Loucy (cell line): ENCODE results near the gene ABHD17A.

Experiments
- H2AFZ ChIP-seq: fragments of 200-600 bp; sonication (generic); 2 replicates; pipeline ENCODE4 v1.6.0; 2016; ENCODE audit warnings: antibody characterized with exemption, mild to moderate bottlenecking, low read length, moderate library complexity
- H3F3A ChIP-seq: fragments of 200-600 bp; 2 replicates; pipeline ENCODE4 v1.6.0; 2016; ENCODE audit warnings: antibody characterized with exemption, low read depth, mild to moderate bottlenecking
- H3K27me3 ChIP-seq: fragments of 200-600 bp; sonication (generic); 2 replicates; pipeline ENCODE4 v1.6.1; 2014; ENCODE audit warnings: low read length, mild to moderate bottlenecking; ENCODE audit not compliant: insufficient read depth, poor library complexity, severe bottlenecking
- H3K36me3 ChIP-seq: fragments of 200-600 bp; sonication (generic); 2 replicates; pipeline ENCODE4 v1.6.1; 2016; ENCODE audit warnings: low read length; ENCODE audit not compliant: insufficient read depth
- H3K4me1 ChIP-seq: fragments of 200-600 bp; sonication (generic); 2 replicates; pipeline ENCODE4 v1.5.1; 2014; ENCODE audit warnings: low read length, mild to moderate bottlenecking; ENCODE audit not compliant: insufficient read depth, poor library complexity, severe bottlenecking
- H3K4me2 ChIP-seq: fragments of 200-600 bp; sonication (generic); 2 replicates; pipeline ENCODE4 v1.6.0; 2014; ENCODE audit warnings: antibody characterized with exemption, low read length, low read depth, mild to moderate bottlenecking; ENCODE audit not compliant: poor library complexity, severe bottlenecking
- H3K4me3 ChIP-seq: fragments of 200-600 bp; sonication (generic); 2 replicates; pipeline ENCODE4 v1.5.1; 2014; ENCODE audit warnings: low read length, mild to moderate bottlenecking, mixed read lengths; ENCODE audit not compliant: poor library complexity, severe bottlenecking
- H3K79me2 ChIP-seq: fragments of 200-600 bp; sonication (generic); 2 replicates; pipeline ENCODE4 v1.6.1; 2014; ENCODE audit warnings: low read length; ENCODE audit not compliant: insufficient read depth
- H3K9ac ChIP-seq: fragments of 200-600 bp; sonication (generic); 2 replicates; pipeline ENCODE4 v1.6.0; 2014; ENCODE audit warnings: mild to moderate bottlenecking, low read depth, low read length, moderate library complexity; ENCODE audit not compliant: poor library complexity, severe bottlenecking
- H3K9me2 ChIP-seq: fragments of 200-600 bp; sonication (generic); replicated peaks from 2 replicates; pipeline ENCODE4 v1.6.1; 2016; ENCODE audit warnings: low read depth, low read length, mixed read lengths
- H3K9me3 ChIP-seq: fragments of 200-600 bp; sonication (generic); 2 replicates; pipeline ENCODE4 v1.6.1; 2014; ENCODE audit warnings: mild to moderate bottlenecking, antibody characterized with exemption, low read length, low read depth; ENCODE audit not compliant: insufficient read depth
- H4K20me1 ChIP-seq: fragments of 200-600 bp; sonication (generic); 2 replicates; pipeline ENCODE4 v1.6.0; 2014; ENCODE audit warnings: antibody characterized with exemption, low read length, mild to moderate bottlenecking; ENCODE audit not compliant: insufficient read depth, poor library complexity, severe bottlenecking
- CTCF ChIP-seq: fragments of 200-600 bp; sonication (generic); conservative IDR thresholded peaks from 2 replicates; pipeline ENCODE4 v1.5.1; 2014; ENCODE audit warnings: mild to moderate bottlenecking, antibody characterized with exemption, low read length
- EZH2phosphoT487 ChIP-seq: fragments of 200-600 bp; IDR thresholded peaks from 2 replicates; pipeline ENCODE4 v1.6.1; 2018; ENCODE audit warnings: antibody characterized with exemption, mild to moderate bottlenecking, moderate library complexity, borderline replicate concordance

Gene ABHD17A

GRCh38 chr19:1917926-1918325 is 32.6 kb upstream of the ABHD17A start:
- H3K9ac ChIP-seq = no peak overlapping the region
- no peak overlapping the region for H2AFZ ChIP-seq
- no peaks in the 10 kb centered on the region for H3K4me1 ChIP-seq
- peaks cover 13% of the 10 kb centered on the region; the same call in 1 of the 2 replicates for H3K36me3 ChIP-seq
- H3K4me2 ChIP-seq = no peak overlapping the region
- no peaks in the 10 kb centered on the region for H3K27me3 ChIP-seq
- no peaks in the 10 kb centered on the region for H3K9me2 ChIP-seq
- no peaks in the 10 kb centered on the region for H3K9me3 ChIP-seq
- H3K4me3 ChIP-seq = no peak overlapping the region
- TF ChIP-seq CTCF = no peak
- no peak for TF ChIP-seq EZH2phosphoT487
- no peaks in the 10 kb centered on the region for H4K20me1 ChIP-seq
- H3K79me2 ChIP-seq = peaks cover 10% of the 10 kb centered on the region; the same call in 1 of the 2 replicates
- H3F3A ChIP-seq = no peaks in the 10 kb centered on the region

- H3K4me2 ChIP-seq = no peak overlapping the region
- no peak overlapping the region for H2AFZ ChIP-seq
- H3K27me3 ChIP-seq = no peaks in the 10 kb centered on the region
- TF ChIP-seq EZH2phosphoT487 (no peak), CTCF (no peak)
- H3K4me3 ChIP-seq = no peak overlapping the region
- no peaks in the 10 kb centered on the region for H3K9me2 ChIP-seq
- H4K20me1 ChIP-seq = no peaks in the 10 kb centered on the region
- H3K79me2 ChIP-seq = peaks cover 18% of the 10 kb centered on the region; the same call in 1 of the 2 replicates
- H3F3A ChIP-seq = no peaks in the 10 kb centered on the region
- no peak overlapping the region for H3K9ac ChIP-seq
- peaks cover 13% of the 10 kb centered on the region; the same call in 1 of the 2 replicates for H3K36me3 ChIP-seq
- H3K4me1 ChIP-seq = no peaks in the 10 kb centered on the region
- no peaks in the 10 kb centered on the region for H3K9me3 ChIP-seq
Observed at GRCh38 chr19:1917146-1917545, 31.9 kb upstream of the ABHD17A start.

GRCh38 chr19:1914826-1915341 is 29.6 kb upstream of the ABHD17A start:
- Histone ChIP-seq H3K9me2 (no peaks in the 10 kb centered on the region), H3K9me3 (no peaks in the 10 kb centered on the region), H3K4me1 (no peaks in the 10 kb centered on the region), H3K4me2 (no peak overlapping the region), H3F3A (no peaks in the 10 kb centered on the region), H2AFZ (no peak overlapping the region), H3K9ac (no peak overlapping the region), H3K4me3 (no peak overlapping the region), H3K27me3 (no peaks in the 10 kb centered on the region), H4K20me1 (peaks cover 3% of the 10 kb centered on the region), H3K36me3 (peaks cover 13% of the 10 kb centered on the region; the same call in 1 of the 2 replicates), H3K79me2 (peaks cover 32% of the 10 kb centered on the region; the same call in 1 of the 2 replicates)
- no peak for TF ChIP-seq EZH2phosphoT487
- no peak for TF ChIP-seq CTCF
